ENCODE measurements around the gene USP7.
"Not testable (repeated sequence)": the region's sequence is repeated elsewhere in the genome, so short reads cannot be mapped to it uniquely, and the experiment has no call there.

USP7 gene

DNA sequence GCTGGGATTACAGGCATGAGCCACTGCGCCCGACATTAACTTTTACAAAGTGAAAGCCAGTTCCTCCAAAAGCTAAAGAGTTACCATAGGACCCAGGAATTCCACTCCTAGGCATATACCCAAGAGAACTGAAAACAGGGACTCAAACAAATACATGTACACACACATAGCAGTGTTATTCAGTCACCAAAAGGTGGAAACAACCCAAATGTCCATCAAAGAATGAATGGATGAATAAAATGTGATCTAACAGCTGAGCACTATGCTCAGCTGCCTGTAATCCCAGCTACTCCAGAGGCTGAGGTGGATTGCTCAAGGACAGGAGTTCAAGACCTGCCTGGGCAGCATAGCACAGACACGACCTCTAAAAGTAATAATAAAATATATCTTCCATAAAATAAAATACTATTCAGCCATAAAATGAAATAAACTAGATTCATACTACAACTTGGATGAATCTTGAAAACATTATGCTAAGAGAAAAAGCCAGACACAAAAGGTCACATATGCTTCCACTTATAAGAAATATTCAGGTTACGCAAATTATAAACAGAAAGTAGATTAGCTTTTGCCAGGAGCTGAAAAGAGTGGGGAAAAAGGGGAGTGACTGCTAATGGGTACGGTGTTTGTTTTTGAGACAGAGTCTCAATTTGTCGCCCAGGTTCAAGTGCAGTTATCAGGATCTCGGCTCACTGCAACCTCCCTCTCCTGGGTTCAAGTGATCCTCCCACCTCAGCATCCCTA lies 9.3 kb upstream of the USP7 start:
- no peak for DNase-seq (ENCODE audit: low spot score)

DNA sequence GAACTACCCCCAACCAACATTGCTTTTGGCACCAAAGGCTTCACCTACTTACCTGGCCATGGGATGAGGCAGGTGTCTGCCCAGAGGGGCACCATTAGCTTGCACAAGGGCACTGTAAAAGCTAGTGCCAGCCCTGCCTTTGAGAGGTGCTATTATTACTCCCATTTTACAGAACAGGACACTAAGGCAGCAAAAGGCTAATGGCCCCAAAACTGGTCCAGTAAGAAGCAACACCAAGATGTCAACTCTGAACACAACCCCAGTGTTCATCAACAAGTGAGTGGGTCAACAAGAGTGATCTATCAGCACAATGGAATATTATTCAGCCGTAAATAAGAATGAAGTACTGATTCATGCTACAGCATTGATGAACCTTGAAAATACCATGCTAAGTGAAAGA lies 7.7 kb upstream of the USP7 start:
- no peak for DNase-seq (ENCODE audit: low spot score)

DNA sequence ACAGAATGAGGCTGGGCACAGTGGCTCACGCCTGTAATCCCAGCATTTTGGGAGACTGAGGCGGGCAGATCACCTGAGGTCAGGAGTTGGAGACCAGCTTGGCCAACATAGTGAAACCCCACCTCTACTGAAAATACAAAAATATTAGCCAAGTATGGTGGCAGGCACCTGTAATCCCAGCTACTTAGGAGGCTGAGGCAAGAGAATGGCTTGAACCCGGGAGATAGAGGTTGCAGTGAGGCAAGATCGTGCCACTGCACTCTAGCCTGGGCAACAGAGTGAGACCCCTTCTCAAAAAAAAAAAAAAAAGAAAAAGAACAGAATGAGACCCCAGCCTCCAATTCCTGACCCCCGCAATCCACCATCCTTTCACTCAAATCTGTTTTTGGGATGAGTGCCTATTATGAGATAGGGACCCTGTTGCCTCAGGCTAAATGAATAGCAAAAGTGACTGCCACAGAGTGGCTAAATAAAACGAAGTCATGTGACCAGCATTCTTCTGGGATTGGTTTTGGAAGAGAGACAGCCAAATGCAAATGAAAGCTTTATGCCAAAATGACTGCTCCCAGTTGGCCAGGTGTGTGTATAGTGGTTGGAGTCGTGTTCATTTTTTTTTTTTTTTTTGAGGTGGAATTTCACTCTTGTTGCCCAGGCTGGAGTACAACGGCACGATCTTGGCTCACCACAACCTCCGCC lies 5.6 kb upstream of the USP7 start:
- not testable (repeated sequence) for DNase-seq (ENCODE audit: low spot score)

DNA sequence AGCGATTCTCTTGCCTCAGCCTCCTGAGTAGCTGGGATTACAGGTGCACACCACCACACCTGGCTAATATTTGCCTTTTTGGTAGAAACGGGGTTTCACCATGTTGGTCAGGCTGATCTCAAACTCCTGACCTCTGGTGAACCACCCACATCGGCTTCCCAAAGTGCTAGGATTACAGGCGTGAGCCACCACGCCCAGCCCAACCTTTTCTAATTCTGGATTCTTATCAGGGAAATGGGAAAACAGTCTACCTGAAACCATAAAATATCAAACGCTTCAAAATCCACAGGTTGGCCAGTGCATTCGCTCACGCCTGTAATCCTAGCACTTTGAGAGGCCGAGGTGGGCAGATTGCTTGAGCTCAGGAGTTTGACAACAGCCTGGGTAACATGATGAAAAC lies 4.3 kb upstream of the USP7 start:
- not testable (repeated sequence) for DNase-seq (ENCODE audit: low spot score)

DNA sequence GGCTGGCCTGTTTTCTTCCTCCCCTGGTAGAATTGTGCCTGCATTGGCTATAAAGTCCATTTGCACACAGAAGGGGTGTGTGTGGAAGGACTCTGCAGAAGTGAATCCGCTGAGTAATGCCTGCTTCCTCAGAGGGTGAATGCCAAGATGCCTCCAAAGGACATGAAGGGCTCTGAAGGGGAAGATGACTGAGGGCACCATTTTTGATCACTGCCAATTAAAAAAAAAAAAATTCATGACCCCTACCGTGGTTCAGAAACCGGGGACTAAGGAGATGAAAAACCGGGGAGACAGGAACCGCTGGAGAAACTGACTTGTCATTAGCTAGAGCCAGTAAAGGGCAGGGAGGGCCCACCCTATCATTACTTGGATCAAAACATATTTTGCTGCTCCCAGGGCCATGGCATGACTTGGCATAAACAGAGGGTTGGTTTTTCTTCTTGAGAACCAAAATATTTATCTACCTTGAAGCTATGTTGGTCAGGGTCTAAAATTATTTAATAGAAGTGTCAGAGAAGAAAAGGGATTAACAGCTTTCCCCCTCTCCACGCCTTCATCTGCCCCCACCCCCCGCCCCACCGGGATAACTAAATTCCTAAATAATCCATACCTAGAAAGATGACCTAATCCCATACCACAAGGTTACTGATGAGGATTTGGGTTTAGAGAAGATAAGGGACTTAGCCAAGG lies 3.6 kb upstream of the USP7 start:
- no peak for DNase-seq (ENCODE audit: low spot score)

DNA sequence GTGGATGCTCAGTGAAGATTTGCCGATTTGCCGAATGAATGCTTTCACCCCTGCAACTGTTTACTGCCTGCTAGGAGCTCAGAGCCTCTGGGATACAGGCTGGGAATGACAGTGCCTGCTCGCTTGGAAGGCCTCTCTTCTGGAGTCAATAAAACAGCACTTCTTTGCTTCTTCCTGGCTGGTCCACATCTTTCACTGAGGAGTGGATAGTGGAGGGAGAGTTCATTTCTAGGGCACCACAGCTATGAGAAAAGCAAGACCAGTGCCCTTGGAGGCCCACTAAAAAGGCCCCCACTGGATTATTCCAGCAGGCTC lies 3.1 kb upstream of the USP7 start:
- DNase-seq (ENCODE audit: low spot score), result no peak

DNA sequence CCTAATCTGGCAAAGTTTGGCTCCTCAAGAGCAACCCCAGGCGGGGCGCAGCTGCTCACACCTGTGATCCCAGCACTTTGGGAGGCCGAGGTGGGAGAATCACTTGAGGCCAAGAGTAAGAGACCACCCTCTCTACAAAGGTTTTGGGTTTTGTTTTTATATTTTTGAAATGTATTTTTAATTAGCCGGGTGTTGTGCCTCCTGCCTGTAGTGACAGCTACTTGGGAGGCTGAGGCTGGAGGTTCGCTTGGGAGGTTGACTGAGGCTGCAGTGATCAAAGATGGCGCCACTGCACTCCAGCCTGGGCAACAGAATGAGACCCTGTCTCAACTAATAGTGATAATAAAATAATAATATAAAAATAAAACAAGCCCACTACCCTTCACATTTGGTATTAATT lies 756 bp upstream of the USP7 start:
- DNase-seq (ENCODE audit: low spot score), result no peak

DNA sequence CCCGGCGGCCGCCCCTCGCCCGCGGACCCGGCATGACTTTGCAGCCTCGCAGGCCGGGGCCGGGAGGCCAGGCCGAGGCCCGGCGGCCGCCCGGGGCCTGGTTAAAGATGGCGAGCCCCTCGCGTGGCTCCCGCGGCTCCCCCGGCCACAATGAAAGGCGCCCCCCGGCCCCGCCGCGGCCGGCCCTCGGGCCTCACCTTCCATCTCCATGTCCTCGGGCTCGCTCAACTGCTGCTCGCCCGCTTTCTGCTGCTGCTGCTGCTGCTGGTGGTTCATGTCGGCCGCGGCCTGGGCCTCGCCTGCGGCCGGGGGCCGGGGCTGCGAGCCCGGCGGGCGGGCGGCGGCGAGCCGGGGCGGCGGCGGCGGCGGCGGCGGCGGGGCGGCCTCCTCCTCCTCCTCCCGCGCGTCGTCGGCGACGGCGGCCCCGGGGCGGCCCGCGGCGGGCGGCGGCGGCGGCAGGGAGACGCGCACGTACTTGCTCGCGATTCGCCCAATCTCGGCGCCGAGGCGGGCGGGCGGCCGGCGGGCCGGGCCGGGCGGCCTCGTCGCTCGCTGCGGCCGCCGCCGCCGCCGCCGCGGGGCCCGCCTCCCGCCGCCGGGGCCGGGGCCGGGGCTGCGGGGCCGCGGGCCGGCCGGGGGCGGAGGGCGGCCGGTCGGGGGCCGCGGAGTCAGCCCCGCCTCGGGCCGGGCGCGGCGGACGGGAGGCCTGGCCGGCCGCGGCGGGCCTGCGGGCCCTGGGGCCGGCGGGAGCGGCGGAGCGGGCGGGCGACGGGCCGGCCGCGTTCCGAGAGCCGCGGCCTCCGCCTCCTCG lies 491 bp downstream of the USP7 start:
- DNase-seq (ENCODE audit: low spot score), result peak; percentile 31

DNA sequence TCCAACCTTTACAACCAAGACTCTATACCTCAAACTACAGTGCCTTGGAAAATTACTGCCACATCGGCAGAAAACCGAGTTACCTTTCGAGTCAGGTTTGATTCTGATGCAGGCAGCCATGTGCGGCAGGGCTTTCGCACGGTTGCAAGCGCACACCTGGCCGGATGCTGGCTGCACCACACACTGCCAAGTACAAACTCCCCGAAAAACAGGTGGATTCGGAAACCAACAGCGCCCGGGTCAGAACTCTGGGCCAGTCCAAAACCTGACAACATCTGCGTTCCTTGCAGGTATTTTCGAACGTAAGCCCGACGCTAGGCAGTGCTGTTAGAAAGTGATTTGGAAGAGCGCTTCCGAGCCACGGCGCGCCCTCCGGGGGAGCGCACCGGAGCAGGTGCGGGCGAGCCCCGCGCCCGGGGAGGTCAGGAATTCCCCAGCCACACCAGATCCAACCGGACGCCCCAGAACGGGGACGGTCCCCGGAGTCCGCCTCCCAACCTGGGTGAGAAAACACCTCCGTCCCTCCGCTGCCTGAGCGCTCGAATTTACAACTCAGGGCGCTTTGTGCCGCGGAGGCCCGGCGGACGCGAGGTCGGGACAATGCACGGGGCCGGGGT lies 1.2 kb downstream of the USP7 start:
- no peak for DNase-seq (ENCODE audit: low spot score)

DNA sequence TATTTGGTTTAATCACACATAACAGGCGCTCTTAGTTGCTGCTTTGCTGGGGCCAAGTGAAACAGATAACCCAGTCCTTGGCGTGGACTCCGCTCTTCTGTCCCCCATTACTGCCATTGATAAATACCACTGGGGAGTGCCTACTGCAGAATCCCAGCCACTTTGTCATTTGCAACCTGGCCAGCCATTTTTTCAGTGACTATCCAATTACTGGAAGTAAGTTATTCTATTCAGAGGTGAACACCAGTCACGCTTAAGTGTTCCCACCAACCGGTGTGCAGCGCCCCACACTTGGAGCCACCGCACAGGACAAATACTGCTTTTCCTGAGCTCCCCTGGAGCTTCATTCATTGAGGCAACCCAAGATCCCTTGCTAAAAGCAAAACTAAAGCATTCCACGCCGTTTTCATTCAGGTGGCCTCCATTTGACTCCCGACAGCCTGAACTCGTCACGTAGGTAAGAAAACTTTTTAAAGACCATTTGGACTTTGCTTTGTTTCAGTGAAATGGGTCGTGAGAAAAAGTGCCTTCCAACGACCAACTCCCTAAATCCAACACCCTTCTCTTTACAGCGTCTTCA lies 1.8 kb downstream of the USP7 start:
- no peak for DNase-seq (ENCODE audit: low spot score)

DNA sequence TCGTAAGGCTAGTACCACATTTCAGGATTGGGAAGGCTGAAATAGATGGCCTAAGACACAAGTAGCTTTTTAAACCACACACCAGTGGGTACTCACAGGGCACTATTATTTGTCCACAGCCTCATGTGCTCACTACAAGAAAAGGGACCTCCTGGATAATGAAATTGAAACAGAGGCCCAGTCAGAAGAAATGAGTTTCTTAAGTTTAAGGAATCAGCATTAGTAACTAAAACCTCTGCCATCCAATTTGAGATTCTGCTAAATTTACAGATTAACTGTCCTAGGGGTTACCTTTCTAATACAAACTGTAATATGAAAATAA lies 3.0 kb downstream of the USP7 start:
- DNase-seq (ENCODE audit: low spot score), result no peak

DNA sequence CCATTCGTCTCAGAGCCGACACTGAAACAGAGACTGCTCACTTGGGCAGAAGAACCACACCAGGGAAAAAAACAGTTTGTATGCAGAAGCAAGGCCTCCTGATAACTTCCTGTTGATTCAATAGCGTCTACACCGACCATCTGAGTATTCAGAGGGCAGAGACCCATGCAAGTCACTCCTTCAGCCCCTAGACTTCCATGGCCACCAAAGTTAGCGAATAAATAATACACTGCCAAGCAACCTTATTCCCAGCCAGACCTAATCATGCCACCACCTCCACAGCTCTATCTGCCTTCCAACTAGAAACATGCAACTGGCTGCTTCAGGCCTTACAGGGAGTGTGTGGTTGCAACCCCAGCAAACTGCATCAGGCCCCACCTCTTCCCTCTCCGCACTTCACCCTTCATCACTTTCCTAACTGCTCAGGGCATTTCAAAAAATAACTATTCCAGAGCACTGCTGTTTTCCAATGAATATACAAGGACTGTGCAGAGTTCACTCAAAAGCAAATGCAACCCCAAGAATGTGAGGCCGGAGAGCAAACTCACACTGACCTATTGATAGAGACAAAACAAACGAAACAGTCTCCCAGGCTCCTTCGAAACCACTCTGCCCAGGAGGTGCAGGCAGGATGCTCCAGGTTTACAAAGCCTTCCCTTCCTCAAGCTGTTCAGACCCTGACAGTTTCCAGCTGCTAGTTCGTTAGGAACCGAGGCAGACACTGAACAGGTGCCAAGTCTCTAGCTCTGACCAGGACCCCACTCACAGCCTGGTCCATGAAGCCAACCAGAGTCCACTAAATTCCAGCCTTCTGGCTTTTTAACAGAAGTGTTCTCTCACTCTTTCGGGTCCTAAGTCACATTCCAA lies 3.6 kb downstream of the USP7 start:
- DNase-seq (ENCODE audit: low spot score), result peak; percentile 42

DNA sequence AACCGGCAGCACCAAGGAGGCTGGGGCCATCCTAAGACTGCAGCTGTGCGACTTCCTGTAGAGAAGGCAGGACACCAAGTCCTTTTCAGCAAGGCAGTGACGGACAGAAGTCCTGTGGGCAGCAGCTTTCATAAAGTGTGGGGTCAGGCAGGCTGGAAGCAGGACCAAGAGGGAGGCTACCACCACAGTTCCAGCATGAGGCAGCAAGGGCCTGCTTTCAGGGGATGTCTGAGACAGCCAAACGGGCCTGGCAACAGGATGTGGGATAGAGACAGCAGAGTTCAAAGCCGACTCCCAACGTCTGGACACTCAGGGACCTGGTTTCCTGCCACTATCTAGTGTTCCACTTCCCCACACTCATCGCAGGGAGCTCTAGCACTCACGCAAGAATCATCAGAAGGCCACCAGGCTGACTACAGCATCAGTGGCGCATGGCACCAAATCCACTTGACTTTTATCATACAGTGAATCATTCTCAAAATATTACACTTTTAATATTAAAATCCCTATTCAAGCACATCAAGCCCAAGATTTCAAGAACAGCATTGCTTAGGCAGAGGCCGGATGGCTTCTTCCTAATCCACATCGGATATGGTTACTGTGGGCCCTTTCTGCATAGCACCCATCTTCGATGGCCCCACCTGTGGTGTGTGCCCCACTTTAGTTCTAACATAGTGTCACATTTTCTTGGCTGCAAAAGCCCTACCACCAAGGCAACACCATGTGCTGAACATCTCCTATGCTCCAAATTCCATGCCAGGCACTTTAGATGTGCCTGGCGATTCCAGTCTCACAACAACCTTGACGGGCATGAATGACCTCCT lies 5.2 kb downstream of the USP7 start:
- peak; percentile 85 for DNase-seq (ENCODE audit: low spot score)

DNA sequence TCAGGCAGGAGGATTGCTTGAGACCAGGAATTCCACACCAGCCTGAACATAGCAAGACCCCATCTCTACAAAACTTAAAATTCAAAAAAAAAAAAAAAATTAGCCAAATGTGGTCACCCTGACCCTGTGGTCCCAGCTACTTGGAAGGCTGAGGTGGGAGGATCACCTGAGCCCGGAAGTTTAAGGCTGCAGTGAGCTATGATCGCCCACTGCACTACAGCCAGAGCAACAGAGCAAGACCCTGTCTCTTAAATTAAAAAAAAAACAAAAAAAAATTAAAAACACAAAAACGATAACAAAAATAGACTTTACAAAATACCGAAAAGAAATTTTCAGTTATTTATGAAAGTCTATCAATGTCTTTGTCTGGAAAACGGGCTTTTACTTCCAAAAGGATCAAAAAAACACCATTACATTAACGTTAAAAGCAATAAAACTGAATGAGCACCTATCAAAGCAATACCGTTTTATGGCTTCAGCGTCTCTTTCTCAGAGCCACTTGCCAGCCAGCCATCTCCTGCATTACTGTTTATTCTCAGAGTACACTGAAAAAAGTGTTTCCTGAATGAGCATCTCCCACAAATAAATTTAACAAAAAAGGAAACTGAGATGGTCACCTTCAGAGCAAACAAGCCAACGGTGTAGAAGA lies 6.1 kb downstream of the USP7 start:
- DNase-seq (ENCODE audit: low spot score), result no peak

DNA sequence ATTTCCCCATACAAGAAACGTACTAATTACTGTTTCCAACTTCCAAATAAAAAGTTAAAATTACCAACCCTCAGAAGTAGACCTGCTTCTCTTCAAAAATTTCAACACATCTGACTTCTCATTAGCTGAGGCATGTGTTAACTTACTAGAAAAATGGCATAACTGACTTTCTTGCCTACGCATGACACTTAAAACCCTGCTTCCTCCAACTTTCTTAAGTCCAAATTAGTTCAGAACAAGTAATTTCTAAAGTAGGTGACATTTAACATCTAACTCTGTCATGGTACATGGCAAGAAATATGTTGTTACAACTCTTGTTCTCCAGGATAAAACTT lies 6.7 kb downstream of the USP7 start:
- no peak for DNase-seq (ENCODE audit: low spot score)

DNA sequence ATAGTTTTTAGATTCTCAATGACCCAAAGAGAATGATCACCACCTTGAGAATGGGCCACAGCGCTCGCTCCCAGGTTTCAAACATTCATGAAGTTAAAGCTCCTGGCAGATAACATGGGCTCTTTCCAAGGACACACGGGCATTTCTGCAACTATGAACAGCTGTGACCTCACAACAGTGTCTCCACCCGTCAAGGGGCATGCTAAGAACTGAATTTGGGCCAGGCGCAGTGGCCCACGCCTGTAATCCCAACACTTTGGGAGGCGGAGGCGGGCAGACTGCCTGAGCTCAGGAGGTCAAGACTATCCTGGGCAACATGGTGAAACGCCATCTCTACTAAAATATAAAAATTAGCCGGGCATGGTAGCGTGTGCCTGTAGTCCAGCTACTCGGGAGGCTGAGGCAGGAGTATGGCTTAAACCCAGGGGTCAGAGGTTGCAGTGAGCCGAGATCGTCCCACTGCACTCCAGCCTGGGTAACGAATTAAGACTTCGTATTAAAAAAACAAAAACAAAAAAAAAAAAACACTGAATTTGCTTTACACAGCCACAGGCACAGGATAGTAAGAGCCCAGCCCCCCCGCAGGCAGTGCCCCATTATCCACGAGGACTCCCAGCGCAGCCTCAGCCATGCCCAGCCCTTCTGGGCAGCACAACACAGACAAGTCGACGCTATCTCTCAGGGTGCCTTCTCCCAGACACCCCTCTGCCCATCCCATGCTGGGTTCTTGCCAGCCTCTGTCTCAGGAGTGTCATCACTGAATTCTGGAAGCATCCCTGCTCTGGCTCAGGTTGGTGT lies 7.2 kb downstream of the USP7 start:
- DNase-seq (ENCODE audit: low spot score), result no peak

DNA sequence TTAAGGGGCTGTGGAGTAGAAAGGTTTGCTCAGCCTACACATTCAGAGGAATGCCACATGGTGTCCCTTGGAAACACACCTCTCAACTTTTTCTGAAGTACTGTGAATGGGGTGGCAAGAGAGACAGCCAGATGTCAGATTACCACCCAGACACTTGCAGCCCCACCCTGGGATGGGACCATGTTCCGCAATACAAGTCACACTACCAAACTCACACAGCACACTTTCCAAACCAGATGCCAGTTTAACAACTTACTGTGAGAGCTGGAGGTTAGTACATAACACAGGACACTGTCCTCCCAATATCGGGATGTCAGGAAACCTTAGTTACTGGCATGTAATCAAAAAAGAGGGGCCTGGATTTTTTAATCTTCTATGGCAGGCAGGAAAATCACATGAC lies 7.9 kb downstream of the USP7 start:
- no peak for DNase-seq (ENCODE audit: low spot score)

DNA sequence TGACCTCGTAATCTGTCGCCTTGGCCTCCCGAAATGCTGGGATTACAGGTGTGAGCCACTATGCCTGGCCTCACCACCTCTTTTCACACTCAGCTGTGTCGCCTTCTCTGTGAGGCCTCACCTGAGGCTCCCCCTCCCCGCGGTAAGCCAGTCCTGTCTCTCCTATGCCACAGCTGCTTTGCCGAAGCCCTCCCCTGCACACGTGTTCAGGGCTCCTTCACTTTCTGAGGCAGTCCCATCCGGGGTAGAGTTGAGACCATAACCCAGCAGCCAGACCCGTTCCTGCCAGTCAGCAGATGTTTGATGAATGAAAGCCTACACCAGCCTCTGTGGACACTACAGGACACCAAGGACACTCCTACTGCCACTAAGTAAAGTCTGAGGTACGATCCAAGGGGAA lies 10.6 kb downstream of the USP7 start:
- DNase-seq (ENCODE audit: low spot score), result no peak

DNA sequence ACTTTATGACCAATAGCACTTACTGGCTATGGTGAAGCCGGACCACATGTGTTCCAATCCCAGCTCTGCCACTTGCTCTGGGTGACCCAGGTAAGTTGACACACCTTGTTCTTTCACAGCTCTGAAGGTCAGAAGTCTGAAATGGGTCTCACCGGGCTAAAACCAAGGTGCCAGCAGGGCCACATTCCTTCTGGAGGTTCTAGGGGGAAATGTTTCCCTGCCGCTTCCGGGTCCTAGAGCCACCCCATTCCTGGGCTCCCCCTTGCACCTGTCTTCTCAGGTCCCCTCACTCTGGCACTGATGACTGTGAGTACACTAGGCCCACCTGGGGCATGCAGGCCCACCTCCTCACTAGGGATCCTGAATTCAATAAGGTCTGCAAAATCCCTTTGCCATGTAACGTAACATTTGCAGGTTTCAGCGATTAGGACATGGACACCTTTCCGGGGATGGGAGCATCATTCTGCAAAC lies 11.4 kb downstream of the USP7 start:
- DNase-seq (ENCODE audit: low spot score), result no peak

All from hepatic stellate cell (primary cell).